OCI-LY3 (cell line): ENCODE results near the gene SLAMF7.

Source experiments
- CTCF ChIP-seq: fragments of 200-600, 300-600 bp; sonication (generic); IDR thresholded peaks from 2 replicates; pipeline ENCODE4 v1.5.1; 2014; ENCODE audit warnings: antibody characterized with exemption, low read length, low read depth
- EZH2phosphoT487 ChIP-seq: fragments of 200-600 bp; shearing (Covaris generic); IDR thresholded peaks from 2 replicates; pipeline ENCODE4 v1.6.1; 2018; ENCODE audit warnings: antibody characterized with exemption, mixed run types, low read depth

DNA sequence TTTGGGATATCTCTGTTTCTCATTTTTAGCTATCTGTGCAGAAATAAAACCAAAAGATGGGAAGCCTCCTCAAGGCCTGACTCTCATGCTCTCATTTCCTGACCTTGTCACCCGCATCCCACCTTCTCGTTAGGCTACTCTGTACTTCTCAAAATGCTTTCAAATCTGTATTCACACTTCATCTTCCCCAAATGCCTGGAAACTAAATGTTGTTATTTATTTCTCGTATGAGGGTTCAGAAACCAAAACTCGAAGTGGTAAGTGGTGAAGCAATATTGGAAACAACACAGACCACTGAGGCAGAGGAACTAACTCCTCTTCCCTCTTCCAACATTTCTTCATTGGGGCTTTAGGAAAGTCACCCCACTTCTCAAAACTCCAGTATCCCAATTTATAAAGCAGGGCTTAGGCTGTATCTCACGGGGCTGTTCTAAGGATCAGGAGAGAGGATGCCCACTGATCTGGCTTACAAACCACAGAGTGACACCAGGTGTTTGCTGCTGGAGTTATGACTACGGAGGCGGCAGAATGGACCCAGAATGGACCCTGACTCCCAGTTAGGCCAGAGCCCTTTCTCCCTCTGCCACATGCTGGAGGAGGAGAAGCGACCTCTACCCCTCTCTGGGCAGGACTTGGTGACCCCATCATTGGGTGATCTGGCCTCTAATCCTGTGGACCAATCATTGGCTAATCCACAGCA is 3.5 kb downstream of the SLAMF7 start:
- TF ChIP-seq EZH2phosphoT487 = no peak
- TF ChIP-seq CTCF = no peak
